LNCaP clone FGC (cell line): ENCODE measurements around the gene PLCH2.

ENCODE experiments used
- DNase-seq: peaks from one replicate; pipeline ENCODE4 v3.0.0-alpha.2; 2011; ENCODE audit warnings: low read depth
- H3K4me3 ChIP-seq: 2 replicates; pipeline ENCODE4 v1.5.1; 2011; ENCODE audit warnings: mild to moderate bottlenecking, low read depth, low read length, control low read depth
- TF ChIP-seq, protein P1 (sequence below): IDR thresholded peaks from 2 replicates; pipeline ENCODE4 v1.5.1; 2012; ENCODE audit warnings: mild to moderate bottlenecking; ENCODE audit not compliant: control insufficient read depth, insufficient read depth; ENCODE audit errors: extremely low read depth

Gene PLCH2

GRCh38 chr1:2506901-2507565 is 30.9 kb downstream of the PLCH2 start:
- DNase-seq, result no peak
- H3K4me3 ChIP-seq, result no peak overlapping the region
- TF ChIP-seq, protein P1, sequence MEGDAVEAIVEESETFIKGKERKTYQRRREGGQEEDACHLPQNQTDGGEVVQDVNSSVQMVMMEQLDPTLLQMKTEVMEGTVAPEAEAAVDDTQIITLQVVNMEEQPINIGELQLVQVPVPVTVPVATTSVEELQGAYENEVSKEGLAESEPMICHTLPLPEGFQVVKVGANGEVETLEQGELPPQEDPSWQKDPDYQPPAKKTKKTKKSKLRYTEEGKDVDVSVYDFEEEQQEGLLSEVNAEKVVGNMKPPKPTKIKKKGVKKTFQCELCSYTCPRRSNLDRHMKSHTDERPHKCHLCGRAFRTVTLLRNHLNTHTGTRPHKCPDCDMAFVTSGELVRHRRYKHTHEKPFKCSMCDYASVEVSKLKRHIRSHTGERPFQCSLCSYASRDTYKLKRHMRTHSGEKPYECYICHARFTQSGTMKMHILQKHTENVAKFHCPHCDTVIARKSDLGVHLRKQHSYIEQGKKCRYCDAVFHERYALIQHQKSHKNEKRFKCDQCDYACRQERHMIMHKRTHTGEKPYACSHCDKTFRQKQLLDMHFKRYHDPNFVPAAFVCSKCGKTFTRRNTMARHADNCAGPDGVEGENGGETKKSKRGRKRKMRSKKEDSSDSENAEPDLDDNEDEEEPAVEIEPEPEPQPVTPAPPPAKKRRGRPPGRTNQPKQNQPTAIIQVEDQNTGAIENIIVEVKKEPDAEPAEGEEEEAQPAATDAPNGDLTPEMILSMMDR, result no peak

GRCh38 chr1:2507744-2508155 is 31.7 kb downstream of the PLCH2 start:
- no peak for DNase-seq
- H3K4me3 ChIP-seq, result no peak overlapping the region
- TF ChIP-seq, protein P1, result no peak

DNA sequence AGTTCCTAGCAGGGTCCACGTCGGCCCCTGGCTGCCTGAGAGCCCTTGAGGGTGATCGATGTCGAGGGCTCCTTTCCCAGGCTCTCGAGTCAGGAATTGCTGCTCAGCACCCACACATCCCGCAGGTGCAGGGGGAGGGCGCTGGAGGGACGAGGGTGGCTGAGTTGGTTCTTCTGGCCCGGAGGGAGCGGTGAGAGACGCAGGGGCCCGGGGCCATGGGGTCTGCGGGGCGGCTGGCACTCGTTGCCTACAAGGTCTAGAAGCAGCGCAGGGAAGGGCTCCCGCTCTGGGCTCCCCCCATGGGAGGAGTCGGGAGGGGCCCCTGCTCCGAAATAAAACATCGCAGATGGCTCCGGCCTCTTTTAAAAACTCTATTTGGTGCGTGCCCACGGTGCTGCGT is 32.1 kb downstream of the PLCH2 start:
- no peak for DNase-seq
- no peak overlapping the region for H3K4me3 ChIP-seq
- TF ChIP-seq, protein P1, result no peak

GRCh38 chr1:2508751-2509150 is 32.7 kb downstream of the PLCH2 start:
- TF ChIP-seq, protein P1, result no peak
- no peak for DNase-seq
- H3K4me3 ChIP-seq, result no peak overlapping the region

GRCh38 chr1:2509589-2509988 is 33.5 kb downstream of the PLCH2 start:
- no peak for DNase-seq
- TF ChIP-seq, protein P1, result no peak
- no peak overlapping the region for H3K4me3 ChIP-seq

- DNase-seq, result no peak
- no peak overlapping the region for H3K4me3 ChIP-seq
- TF ChIP-seq, protein P1, result no peak
These were observed 34.5 kb downstream of the PLCH2 start for GRCh38 chr1:2510366-2511155.

DNA sequence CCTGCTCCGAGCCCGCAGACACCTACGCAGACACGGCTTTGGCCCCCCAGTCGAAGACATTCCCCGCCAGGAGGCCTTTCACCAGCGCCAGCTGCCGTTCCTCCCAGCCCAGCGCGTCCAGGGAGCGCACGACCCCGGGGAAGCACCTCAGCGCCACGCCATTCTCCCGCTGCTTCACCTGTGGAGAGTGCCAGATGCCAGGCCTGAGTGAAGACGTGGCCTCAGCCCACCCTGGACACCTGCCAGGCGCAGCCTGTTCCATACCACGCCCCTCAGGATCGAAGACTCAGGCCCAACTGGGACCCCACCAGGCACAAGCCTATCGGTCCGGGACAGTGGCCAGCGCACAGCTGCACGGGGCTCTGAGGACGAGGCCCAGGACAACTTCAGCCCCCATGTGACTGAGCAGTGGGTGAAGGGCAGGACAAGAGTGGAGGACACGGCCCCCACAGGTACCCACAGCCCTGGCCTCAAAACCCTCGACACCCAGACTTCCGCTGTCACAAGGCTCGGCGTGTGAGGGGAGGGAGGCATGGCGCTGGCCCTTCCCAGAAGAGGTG is 36.9 kb downstream of the PLCH2 start:
- TF ChIP-seq, protein P1, result no peak
- no peak overlapping the region for H3K4me3 ChIP-seq
- DNase-seq, result no peak
